B cell (primary cell): ENCODE data around the gene SENP2. TPM values are rescaled to one million over a fixed set of nuclear protein-coding genes. Genes with fewer than 3 reads are reported as not detected.

Experiments used
- ATAC-seq: fragments of 200-7000 bp; cut with Tn5 transposase; one replicate; pipeline ENCODE4 v1.10.0; 2021; ENCODE audit warnings: low read depth, mild to moderate bottlenecking, moderate number of reproducible peaks, moderate library complexity
- CTCF ChIA-PET: fragments of 350-600 bp; sonication (Branson Sonifier 250); formaldehyde crosslinking; loops from one replicate; lab custom pipeline; 2021; ENCODE audit warnings: antibody characterized with exemption, inconsistent platforms; lab: Charles Lee
- POLR2A ChIA-PET: fragments of 350-600 bp; sonication (Branson Sonifier 250); formaldehyde crosslinking; loops from one replicate; lab custom pipeline; 2021; ENCODE audit warnings: antibody characterized with exemption; lab: Charles Lee
- DNase-seq: peaks from one replicate; pipeline ENCODE4 v3.0.0; 2013
- H2AFZ ChIP-seq: 2 replicates; pipeline ENCODE4 v1.6.1; 2012; ENCODE audit warnings: mild to moderate bottlenecking, low read depth, low read length; ENCODE audit not compliant: insufficient read depth, poor library complexity, severe bottlenecking
- H3K27ac ChIP-seq, 2 donors: 1 replicate in 1 of 2; 2 replicates in 1 of 2; pipeline ENCODE4 v1.5.1; 2012 to 2013; ENCODE audit warnings: low read length in 2 of 2, mild to moderate bottlenecking in 2 of 2, moderate library complexity in 1 of 2
- H3K27me3 ChIP-seq, 4 experiments: fragments of 200-600 bp in 1 of 4; sonication (generic) in 1 of 4; replicated peaks in 1 of 4; 1 replicate in 2 of 4; 2 replicates in 2 of 4; pipeline versions ENCODE4 v1.6.1 to v1.7.0; 2013 to 2016; ENCODE audit warnings: low read length in 3 of 4, mild to moderate bottlenecking in 2 of 4, mixed read lengths in 1 of 4, moderate library complexity in 1 of 4; ENCODE audit not compliant: insufficient read depth in 4 of 4, control insufficient read depth in 3 of 4; ENCODE audit errors: control extremely low read depth in 1 of 4
- H3K36me3 ChIP-seq, 2 experiments: replicated peaks in 1 of 2; 1 replicate in 1 of 2; 2 replicates in 1 of 2; pipeline versions ENCODE4 v1.6.1 to v1.7.1; 2013; ENCODE audit warnings: low read length in 1 of 2; ENCODE audit not compliant: insufficient read depth in 2 of 2, control insufficient read depth in 1 of 2; ENCODE audit errors: control extremely low read depth in 1 of 2, extremely low read depth in 1 of 2
- H3K4me1 ChIP-seq, 2 donors: fragments of 200-600 bp in 1 of 2; sonication (generic) in 1 of 2; 1 replicate in 1 of 2; 2 replicates in 1 of 2; pipeline versions ENCODE4 v1.5.1 to v1.6.1; 2013 to 2017; ENCODE audit warnings: low read length in 2 of 2; ENCODE audit not compliant: control insufficient read depth in 2 of 2, insufficient read depth in 2 of 2
- H3K4me2 ChIP-seq: replicated peaks from 2 replicates; pipeline ENCODE3; 2012; ENCODE audit warnings: mild to moderate bottlenecking, low read depth, low read length; ENCODE audit not compliant: poor library complexity, severe bottlenecking
- H3K4me3 ChIP-seq, 5 experiments: fragments of 200-600 bp in 1 of 5; sonication (generic) in 1 of 5; 1 replicate in 3 of 5; 2 replicates in 2 of 5; pipeline versions ENCODE4 v1.5.1 to v1.7.0; 2011 to 2016; ENCODE audit warnings: low read length in 4 of 5, mild to moderate bottlenecking in 4 of 5, low read depth in 2 of 5, control low read depth in 1 of 5, moderate library complexity in 1 of 5; ENCODE audit not compliant: insufficient read depth in 1 of 5; ENCODE audit errors: control extremely low read depth in 1 of 5, extremely low read depth in 1 of 5
- H3K79me2 ChIP-seq: fragments of 200-600 bp; sonication (generic); one replicate; pipeline ENCODE4 v1.6.0; 2016; ENCODE audit warnings: low read length; ENCODE audit not compliant: control insufficient read depth, insufficient read depth
- H3K9ac ChIP-seq: fragments of 200-600 bp; sonication (generic); 2 replicates; pipeline ENCODE4 v1.6.1; 2017; ENCODE audit warnings: mild to moderate bottlenecking, low read length, moderate library complexity
- H3K9me3 ChIP-seq, 3 donors: one replicate each; pipeline versions ENCODE4 v1.6.1 to v1.7.1; 2013; ENCODE audit warnings: low read length in 2 of 3; ENCODE audit not compliant: control insufficient read depth in 2 of 3, insufficient read depth in 1 of 3; ENCODE audit errors: control extremely low read depth in 1 of 3
- H4K20me1 ChIP-seq: 2 replicates; pipeline ENCODE4 v1.6.0; 2012; ENCODE audit warnings: mild to moderate bottlenecking, low read length; ENCODE audit not compliant: insufficient read depth, control insufficient read depth, poor library complexity, severe bottlenecking
- H3K27ac Mint-ChIP-seq: one replicate; pipeline ENCODE4 v1.8.0; 2021; ENCODE audit warnings: mixed read lengths
- H3K27me3 Mint-ChIP-seq: one replicate; pipeline ENCODE4 v1.8.0; 2021; ENCODE audit warnings: mixed read lengths
- H3K4me1 Mint-ChIP-seq: one replicate; pipeline ENCODE4 v1.8.0; 2021; ENCODE audit warnings: mixed read lengths
- H3K4me3 Mint-ChIP-seq: one replicate; pipeline ENCODE4 v1.8.0; 2021; ENCODE audit warnings: mixed read lengths
- H3K9me3 Mint-ChIP-seq: one replicate; pipeline ENCODE4 v1.8.0; 2022; ENCODE audit warnings: mixed read lengths; ENCODE audit not compliant: insufficient read depth
- EZH2 ChIP-seq: IDR thresholded peaks from 2 replicates; pipeline ENCODE4 v1.6.1; 2012; ENCODE audit warnings: borderline replicate concordance, low read depth, mild to moderate bottlenecking, moderate library complexity, low read length; ENCODE audit not compliant: insufficient read depth, poor library complexity, severe bottlenecking
- WGBS: methylation state at CpG from one replicate; pipeline ENCODE4 v1.1.5; 2013; ENCODE audit warnings: missing lambda C conversion rate; ENCODE audit not compliant: insufficient coverage; 5-methylcytosine and 5-hydroxymethylcytosine counted together
- intact Hi-C: fragments of 100-400 bp; cut with micrococcal nuclease; formaldehyde crosslinking; loops from one replicate; pipeline ENCODE4 v1.10.0; 2022
- polyA plus RNA-seq: library from polyadenylated mRNA; depleted of rRNA; stranded (reverse); fragments of >200 nt; gene quantifications from 2 replicates; pipeline ENCODE4 v1.2.3, GENCODE V29; 2012
- total RNA-seq, 2 donors: library from RNA; stranded (reverse); fragments of 120-200 nt in 1 of 2; gene quantifications; 1 replicate in 1 of 2; 2 replicates in 1 of 2; pipeline versions ENCODE4 v1.2.3 to v1.2.4, GENCODE V29; 2013 to 2022
- TF ChIP-seq, protein P1 (sequence below): fragments of 200-600 bp; IDR thresholded peaks from one replicate; pipeline ENCODE4 v1.8.0; 2022; ENCODE audit warnings: antibody characterized with exemption, mild to moderate bottlenecking

SENP2 gene
- total and polyA plus RNA-seq, 2 donors (not counting 1 experiment from before 2014, with no cell fraction given), result 7.2 to 43.4 TPM

DNA sequence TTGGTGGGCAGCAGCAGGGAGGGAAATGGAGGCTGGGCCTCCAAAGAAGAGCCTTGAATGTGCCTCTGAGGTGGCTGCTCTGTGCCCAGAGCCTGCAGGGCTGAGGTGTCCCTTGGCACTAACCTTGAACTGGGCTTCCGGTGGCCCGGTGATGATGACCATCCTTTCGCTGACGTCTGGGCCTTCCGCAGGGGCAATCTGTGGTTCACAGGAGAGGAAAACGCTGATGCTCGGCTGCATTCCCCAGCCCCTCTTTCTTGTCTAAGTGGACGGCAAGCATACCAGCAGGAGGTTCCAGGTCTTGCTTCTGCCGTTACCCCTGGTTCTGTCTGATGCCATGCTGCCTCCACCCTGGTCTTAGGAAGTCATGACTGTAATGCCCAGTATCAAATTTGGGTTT lies 65.9 kb downstream of the SENP2 start:
- intact Hi-C loops, result no loop called here
- H2AFZ ChIP-seq, result no peak overlapping the region
- DNase-seq (no peak), ATAC-seq (no peak)
- Mint-ChIP-seq H3K27ac (no peak overlapping the region), H3K4me1 (peaks cover 3% of the 10 kb centered on the region), H3K27me3 (no peaks in the 10 kb centered on the region), H3K9me3 (no peaks in the 10 kb centered on the region), H3K4me3 (no peak overlapping the region)
- no peak overlapping the region for H3K4me3 ChIP-seq
- no peaks in the 10 kb centered on the region for H3K36me3 ChIP-seq
- no peak overlapping the region for H3K9ac ChIP-seq
- no peak overlapping the region for H3K27ac ChIP-seq
- WGBS, result 95% methylated on average over 9 of the region's 9 CpGs
- peaks cover 0 to 8% (median 0%) of the 10 kb centered on the region in 3 donors for H3K9me3 ChIP-seq
- no peak for TF ChIP-seq EZH2
- ChIA-PET CTCF (interaction anchor here (1.5 to 4.7 kb wide), 2 partner anchors 8 to 10 kb away, joined by 3 to 31 read pairs; no protein-coding TSS in a partner anchor), POLR2A (no interaction called here)
- H3K4me1 ChIP-seq, result peaks cover 0 to 3% of the 10 kb centered on the region in 2 donors
- no peaks in the 10 kb centered on the region for H4K20me1 ChIP-seq
- no peak overlapping the region for H3K4me2 ChIP-seq
- H3K79me2 ChIP-seq, result no peaks in the 10 kb centered on the region
- no peaks in the 10 kb centered on the region for H3K27me3 ChIP-seq

DNA sequence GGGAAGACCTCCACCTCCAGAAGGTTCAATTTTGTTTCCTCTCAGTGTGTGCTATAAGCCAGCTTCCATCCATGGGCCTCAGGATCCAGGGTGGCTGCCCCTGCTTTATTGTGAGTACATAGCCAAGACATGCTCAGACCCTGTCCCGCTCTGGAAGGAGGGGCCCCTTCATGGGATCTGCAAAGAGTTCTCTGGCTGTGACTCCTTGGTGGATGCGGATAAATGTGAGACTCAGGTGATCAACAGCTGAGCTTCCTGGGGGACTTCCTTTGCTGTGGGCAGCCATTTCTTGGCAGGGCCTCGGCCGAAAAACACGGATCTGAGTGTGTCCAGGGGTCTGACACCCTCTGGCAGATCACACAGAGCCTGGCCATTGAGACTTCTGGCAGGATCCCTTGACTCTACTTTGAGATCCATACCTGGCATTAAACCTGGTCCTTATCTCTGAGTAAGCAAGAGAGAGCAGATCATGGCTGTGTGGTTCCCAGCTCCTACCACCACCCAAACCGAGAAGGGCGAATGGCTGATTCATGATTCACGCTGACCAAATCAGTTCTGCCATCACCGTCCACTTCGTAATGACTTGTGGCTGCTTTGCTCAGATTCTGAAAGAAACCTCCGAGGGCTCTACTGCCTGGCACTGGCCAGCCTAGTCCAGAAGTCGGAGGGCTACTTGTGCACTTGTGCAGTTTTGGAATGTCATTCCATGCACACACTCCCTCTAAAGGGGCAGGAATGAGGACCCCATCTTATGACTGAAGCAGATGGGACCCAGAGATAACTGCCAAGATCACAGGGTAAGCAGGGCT lies 68.1 kb downstream of the SENP2 start:
- no peak for DNase-seq
- no peak overlapping the region for H3K27ac ChIP-seq
- H3K36me3 ChIP-seq, result no peaks in the 10 kb centered on the region
- H3K79me2 ChIP-seq, result no peaks in the 10 kb centered on the region
- H3K4me1 ChIP-seq, result no peaks in the 10 kb centered on the region
- no peak overlapping the region for H3K4me3 ChIP-seq
- no peaks in the 10 kb centered on the region for H3K9me3 Mint-ChIP-seq
- H4K20me1 ChIP-seq, result no peaks in the 10 kb centered on the region
- WGBS, result 90% methylated on average over 12 of the region's 12 CpGs
- H3K4me3 Mint-ChIP-seq, result no peak overlapping the region
- ChIA-PET CTCF (interaction anchor here (4.7 kb wide), 1 partner anchor 8 kb away, joined by 31 read pairs; no protein-coding TSS in a partner anchor), POLR2A (no interaction called here)
- H3K27me3 ChIP-seq, result no peaks in the 10 kb centered on the region
- no peak for ATAC-seq
- H3K9ac ChIP-seq, result no peak overlapping the region
- H3K4me2 ChIP-seq, result no peak overlapping the region
- H3K4me1 Mint-ChIP-seq, result no peaks in the 10 kb centered on the region
- no peaks in the 10 kb centered on the region for H3K9me3 ChIP-seq
- intact Hi-C loops, result no loop called here
- no peak overlapping the region for H2AFZ ChIP-seq
- H3K27me3 Mint-ChIP-seq, result no peaks in the 10 kb centered on the region
- TF ChIP-seq, protein P1, sequence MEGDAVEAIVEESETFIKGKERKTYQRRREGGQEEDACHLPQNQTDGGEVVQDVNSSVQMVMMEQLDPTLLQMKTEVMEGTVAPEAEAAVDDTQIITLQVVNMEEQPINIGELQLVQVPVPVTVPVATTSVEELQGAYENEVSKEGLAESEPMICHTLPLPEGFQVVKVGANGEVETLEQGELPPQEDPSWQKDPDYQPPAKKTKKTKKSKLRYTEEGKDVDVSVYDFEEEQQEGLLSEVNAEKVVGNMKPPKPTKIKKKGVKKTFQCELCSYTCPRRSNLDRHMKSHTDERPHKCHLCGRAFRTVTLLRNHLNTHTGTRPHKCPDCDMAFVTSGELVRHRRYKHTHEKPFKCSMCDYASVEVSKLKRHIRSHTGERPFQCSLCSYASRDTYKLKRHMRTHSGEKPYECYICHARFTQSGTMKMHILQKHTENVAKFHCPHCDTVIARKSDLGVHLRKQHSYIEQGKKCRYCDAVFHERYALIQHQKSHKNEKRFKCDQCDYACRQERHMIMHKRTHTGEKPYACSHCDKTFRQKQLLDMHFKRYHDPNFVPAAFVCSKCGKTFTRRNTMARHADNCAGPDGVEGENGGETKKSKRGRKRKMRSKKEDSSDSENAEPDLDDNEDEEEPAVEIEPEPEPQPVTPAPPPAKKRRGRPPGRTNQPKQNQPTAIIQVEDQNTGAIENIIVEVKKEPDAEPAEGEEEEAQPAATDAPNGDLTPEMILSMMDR, result no peak
- TF ChIP-seq EZH2, result no peak
- no peak overlapping the region for H3K27ac Mint-ChIP-seq
